Measurements from ENCODE around the gene SCYL1. TPM values are rescaled to one million over a fixed set of nuclear protein-coding genes. Genes with fewer than 3 reads are reported as not detected.

SCYL1 gene
- total and polyA plus RNA-seq, 2 donors from 2014 or later: 72.2 to 78.9 TPM

- H3K27me3 ChIP-seq (ENCODE audit: control insufficient read depth, insufficient read depth, low read length): no peaks in the 10 kb centered on the region
- H3K27ac ChIP-seq (ENCODE audit: low read depth in 2 of 2, low read length in 2 of 2): peak overlapping the region; percentile 99
- intact Hi-C loops (cut with DNase I): no loop called here
- peak overlapping the region; percentile 37 to 92 (median 50) for H3K9ac ChIP-seq (ENCODE audit: low read length in 3 of 3)
- peaks cover 2 to 43% (median 36%) of the 10 kb centered on the region in 3 donors for H3K4me1 ChIP-seq (ENCODE audit: control insufficient read depth in 2 of 3, insufficient read depth in 2 of 3, low read depth in 1 of 3, low read length in 3 of 3)
- H3K9me3 ChIP-seq (ENCODE audit: control insufficient read depth in 2 of 3, insufficient read depth in 1 of 3, low read length in 3 of 3): no peaks in the 10 kb centered on the region
- H3K36me3 ChIP-seq (ENCODE audit: control insufficient read depth in 2 of 3, insufficient read depth in 3 of 3, low read length in 3 of 3): peaks cover 0 to 16% (median 2%) of the 10 kb centered on the region in 3 donors
- DNase-seq: peak in 3 of 5 donors; percentile 67 to 74 (median 69)
- FAIRE-seq: no peak
- no peak for TF ChIP-seq CTCF (IDR thresholded peaks at IDR 0.05; ENCODE audit: borderline replicate concordance, extremely low read depth, insufficient read depth)
- H3K4me3 ChIP-seq (ENCODE audit: low read length in 3 of 3): peak overlapping the region; percentile 40 to 53 (median 51)
Observed at GRCh38 chr11:65496304-65497140, 28.4 kb upstream of the SCYL1 start.

- Histone ChIP-seq H3K9ac (ENCODE audit: low read length in 3 of 3) (peak overlapping the region; percentile 84 to 100 (median 100)), H3K36me3 (ENCODE audit: control insufficient read depth in 2 of 3, insufficient read depth in 3 of 3, low read length in 3 of 3) (peaks cover 5 to 24% (median 7%) of the 10 kb centered on the region in 3 donors), H3K27me3 (ENCODE audit: control insufficient read depth, insufficient read depth, low read length) (no peaks in the 10 kb centered on the region), H3K4me1 (ENCODE audit: control insufficient read depth in 2 of 3, insufficient read depth in 2 of 3, low read depth in 1 of 3, low read length in 3 of 3) (peaks cover 0 to 34% (median 28%) of the 10 kb centered on the region in 3 donors), H3K4me3 (ENCODE audit: low read length in 3 of 3) (peak overlapping the region; percentile 81 to 93 (median 91)), H3K27ac (ENCODE audit: low read depth in 2 of 2, low read length in 2 of 2) (peak overlapping the region; percentile 99), H3K9me3 (ENCODE audit: control insufficient read depth in 2 of 3, insufficient read depth in 1 of 3, low read length in 3 of 3) (no peaks in the 10 kb centered on the region)
- intact Hi-C loops (cut with DNase I): no loop called here
- FAIRE-seq (no peak), DNase-seq (peak; percentile 99 to 100 (median 99))
- no peak for TF ChIP-seq CTCF (IDR thresholded peaks at IDR 0.05; ENCODE audit: borderline replicate concordance, extremely low read depth, insufficient read depth)
Observed at GRCh38 chr11:65497141-65498041, 27.5 kb upstream of the SCYL1 start.

GRCh38 chr11:65498042-65498726 is 26.7 kb upstream of the SCYL1 start:
- intact Hi-C loops (cut with DNase I): no loop called here
- no peak for TF ChIP-seq CTCF (IDR thresholded peaks at IDR 0.05; ENCODE audit: borderline replicate concordance, extremely low read depth, insufficient read depth)
- FAIRE-seq (no peak), DNase-seq (peak in 3 of 5 donors; percentile 68 to 80 (median 79))
- H3K36me3 ChIP-seq (ENCODE audit: control insufficient read depth in 2 of 3, insufficient read depth in 3 of 3, low read length in 3 of 3): peaks cover 10 to 32% (median 13%) of the 10 kb centered on the region in 3 donors
- H3K4me1 ChIP-seq (ENCODE audit: control insufficient read depth in 2 of 3, insufficient read depth in 2 of 3, low read depth in 1 of 3, low read length in 3 of 3): peaks cover 0 to 26% (median 20%) of the 10 kb centered on the region in 3 donors
- no peaks in the 10 kb centered on the region for H3K9me3 ChIP-seq (ENCODE audit: control insufficient read depth in 2 of 3, insufficient read depth in 1 of 3, low read length in 3 of 3)
- H3K27me3 ChIP-seq (ENCODE audit: control insufficient read depth, insufficient read depth, low read length): no peaks in the 10 kb centered on the region
- peak overlapping the region; percentile 81 to 93 (median 91) for H3K4me3 ChIP-seq (ENCODE audit: low read length in 3 of 3)
- H3K27ac ChIP-seq (ENCODE audit: low read depth in 2 of 2, low read length in 2 of 2): peak overlapping the region; percentile 99
- H3K9ac ChIP-seq (ENCODE audit: low read length in 3 of 3): peak overlapping the region; percentile 84 to 100 (median 100)
